Prostate gland (tissue), 2 donors: ENCODE measurements around the gene MCAM. TPM values are rescaled to one million over a fixed set of nuclear protein-coding genes. Genes with fewer than 3 reads are reported as not detected.

Experiments
- DNase-seq: peaks from one replicate; pipeline ENCODE4 v3.0.0-alpha.2; 2019; ENCODE audit warnings: low spot score
- H3K27ac ChIP-seq, 2 donors: fragments of 200-600 bp; sonication (generic); 2 replicates each; pipeline ENCODE4 v1.5.1; 2017 to 2019
- H3K27me3 ChIP-seq: fragments of 200-600 bp; sonication (generic); replicated peaks from 2 replicates; pipeline ENCODE4 v1.5.1; 2019; ENCODE audit not compliant: insufficient read depth
- H3K36me3 ChIP-seq, 2 donors: fragments of 200-600 bp; sonication (generic); 1 replicate in 1 of 2; 2 replicates in 1 of 2; pipeline versions ENCODE4 v1.5.1 to v1.8.1; 2017 to 2019
- H3K4me1 ChIP-seq: fragments of 200-600 bp; sonication (generic); replicated peaks from 2 replicates; pipeline ENCODE4 v1.5.1; 2019
- H3K4me3 ChIP-seq, 2 donors: fragments of 200-600 bp; sonication (generic); 2 replicates each; pipeline ENCODE4 v1.5.1; 2017 to 2019
- H3K9me3 ChIP-seq: fragments of 200-600 bp; sonication (generic); 2 replicates; pipeline ENCODE4 v1.5.1; 2017
- POLR2A ChIP-seq: fragments of 450-650 bp; IDR thresholded peaks from one replicate; pipeline ENCODE4 v1.6.1; 2016; ENCODE audit warnings: antibody characterized with exemption, mild to moderate bottlenecking
- POLR2AphosphoS5 ChIP-seq: sonication (generic); formaldehyde crosslinking; IDR thresholded peaks from one replicate; pipeline ENCODE4 v1.6.1; 2017; ENCODE audit warnings: antibody characterized with exemption
- WGBS: methylation state at CpG from one replicate; pipeline ENCODE4 v1.1.5; 2018; 5-methylcytosine and 5-hydroxymethylcytosine counted together
- intact Hi-C: fragments of 100-400 bp; cut with DNase I; formaldehyde crosslinking; loops from one replicate; pipeline ENCODE4 v1.14.2; 2022
- total RNA-seq, 2 donors: library from RNA; depleted of rRNA; stranded (reverse); fragments of >200 nt; gene quantifications; one replicate each; pipeline ENCODE4 v1.1.0, GENCODE V29; 2016
- TF ChIP-seq, protein P1 (sequence below), 4 experiments: fragments of 200-600 bp in 2 of 4; fragments of 450-650 bp in 2 of 4; sonication (generic) in 2 of 4; IDR thresholded peaks; 1 replicate in 3 of 4; 2 replicates in 1 of 4; pipeline ENCODE4 v1.5.1; 2016 to 2019; ENCODE audit warnings: antibody characterized with exemption in 4 of 4, mild to moderate bottlenecking in 2 of 4, moderate library complexity in 2 of 4

The MCAM gene
- total RNA-seq, 2 donors from 2014 or later, result 156 to 292 TPM

DNA sequence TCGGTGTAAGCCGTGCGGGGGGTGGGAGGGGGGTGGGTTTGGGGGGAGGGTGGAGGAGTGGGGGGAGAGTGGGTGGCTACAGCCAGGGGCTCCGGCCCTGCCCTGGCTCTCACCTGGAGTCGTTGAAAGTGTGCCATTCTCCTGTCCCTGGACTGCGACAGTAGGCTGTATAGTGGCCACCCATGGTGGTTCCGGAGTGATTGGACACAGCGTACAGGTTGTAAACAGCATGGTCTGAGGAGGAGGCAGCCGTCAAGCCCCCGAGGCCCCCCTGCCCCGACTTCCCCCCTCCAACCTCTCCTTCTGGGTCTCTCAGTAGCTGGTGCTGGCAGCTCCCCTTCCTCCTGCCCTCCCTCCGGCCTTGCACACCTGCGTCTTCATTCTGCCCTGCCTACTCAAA is 40.1 kb upstream of the MCAM start:
- Histone ChIP-seq H3K9me3 (no peaks in the 10 kb centered on the region), H3K4me1 (no peaks in the 10 kb centered on the region), H3K36me3 (no peaks in the 10 kb centered on the region), H3K27me3 (no peaks in the 10 kb centered on the region), H3K27ac (peak overlapping the region; percentile 33 to 54), H3K4me3 (peak overlapping the region; percentile 22 to 29)
- DNase-seq, result no peak
- intact Hi-C loops, result loop anchor here (2.0 to 10.0 kb wide), 3 partner anchors 18 to 368 kb away; partner anchors contain the start of gene NECTIN1
- WGBS, result 46% methylated on average over 12 of the region's 13 CpGs
- TF ChIP-seq POLR2AphosphoS5 (no peak), POLR2A (no peak)
- TF ChIP-seq, protein P1, sequence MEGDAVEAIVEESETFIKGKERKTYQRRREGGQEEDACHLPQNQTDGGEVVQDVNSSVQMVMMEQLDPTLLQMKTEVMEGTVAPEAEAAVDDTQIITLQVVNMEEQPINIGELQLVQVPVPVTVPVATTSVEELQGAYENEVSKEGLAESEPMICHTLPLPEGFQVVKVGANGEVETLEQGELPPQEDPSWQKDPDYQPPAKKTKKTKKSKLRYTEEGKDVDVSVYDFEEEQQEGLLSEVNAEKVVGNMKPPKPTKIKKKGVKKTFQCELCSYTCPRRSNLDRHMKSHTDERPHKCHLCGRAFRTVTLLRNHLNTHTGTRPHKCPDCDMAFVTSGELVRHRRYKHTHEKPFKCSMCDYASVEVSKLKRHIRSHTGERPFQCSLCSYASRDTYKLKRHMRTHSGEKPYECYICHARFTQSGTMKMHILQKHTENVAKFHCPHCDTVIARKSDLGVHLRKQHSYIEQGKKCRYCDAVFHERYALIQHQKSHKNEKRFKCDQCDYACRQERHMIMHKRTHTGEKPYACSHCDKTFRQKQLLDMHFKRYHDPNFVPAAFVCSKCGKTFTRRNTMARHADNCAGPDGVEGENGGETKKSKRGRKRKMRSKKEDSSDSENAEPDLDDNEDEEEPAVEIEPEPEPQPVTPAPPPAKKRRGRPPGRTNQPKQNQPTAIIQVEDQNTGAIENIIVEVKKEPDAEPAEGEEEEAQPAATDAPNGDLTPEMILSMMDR (IDR thresholded peaks at IDR 0.05), result no peak

DNA sequence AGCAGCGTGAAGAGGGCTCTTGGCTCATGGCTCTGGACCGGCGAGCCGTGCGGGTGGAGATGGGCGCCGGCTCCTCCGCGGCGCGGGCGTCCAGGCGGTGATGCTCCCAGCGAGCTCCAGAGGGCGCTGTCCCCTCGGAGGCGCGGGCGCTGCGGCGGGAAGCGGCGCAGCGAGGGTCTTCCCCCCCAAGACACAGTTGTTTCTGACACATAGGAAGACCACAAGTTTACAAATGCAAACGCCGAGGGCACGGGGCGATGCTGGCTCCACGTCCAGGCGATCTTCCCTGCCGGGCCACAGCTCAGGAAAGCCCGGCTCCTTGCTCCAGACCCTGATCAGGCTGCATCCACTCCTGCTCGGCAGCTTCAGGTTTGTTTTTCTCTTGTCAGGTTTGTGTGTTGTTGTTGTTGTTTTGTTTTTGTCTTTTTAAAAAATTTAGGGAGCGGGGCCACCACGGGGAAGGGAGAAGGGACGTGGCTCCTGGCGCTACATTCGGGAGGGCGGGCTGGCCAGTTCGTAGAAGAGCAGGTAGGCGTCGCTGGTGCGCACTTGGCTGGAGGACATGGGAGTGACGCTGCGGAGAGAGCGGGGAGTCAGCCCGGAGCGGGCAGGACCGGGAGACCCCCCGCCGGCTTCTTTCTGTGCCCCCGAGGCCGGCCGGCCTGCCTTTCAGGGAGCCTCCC is 39.6 kb upstream of the MCAM start:
- WGBS, result 22% methylated on average over 53 of the region's 54 CpGs
- peak; percentile 56 for DNase-seq
- H3K4me1 ChIP-seq, result no peaks in the 10 kb centered on the region
- H3K27ac ChIP-seq, result peak overlapping the region; percentile 33 to 54
- TF ChIP-seq, protein P1 (IDR thresholded peaks at IDR 0.05), result peak; percentile 62 to 82 (median 79)
- no peak for TF ChIP-seq POLR2A
- H3K9me3 ChIP-seq, result no peaks in the 10 kb centered on the region
- no peaks in the 10 kb centered on the region for H3K27me3 ChIP-seq
- no peaks in the 10 kb centered on the region for H3K36me3 ChIP-seq
- H3K4me3 ChIP-seq, result peak overlapping the region; percentile 22 to 29
- intact Hi-C loops, result loop anchor here (2.0 to 10.0 kb wide), 3 partner anchors 18 to 368 kb away; partner anchors contain the start of gene NECTIN1

DNA sequence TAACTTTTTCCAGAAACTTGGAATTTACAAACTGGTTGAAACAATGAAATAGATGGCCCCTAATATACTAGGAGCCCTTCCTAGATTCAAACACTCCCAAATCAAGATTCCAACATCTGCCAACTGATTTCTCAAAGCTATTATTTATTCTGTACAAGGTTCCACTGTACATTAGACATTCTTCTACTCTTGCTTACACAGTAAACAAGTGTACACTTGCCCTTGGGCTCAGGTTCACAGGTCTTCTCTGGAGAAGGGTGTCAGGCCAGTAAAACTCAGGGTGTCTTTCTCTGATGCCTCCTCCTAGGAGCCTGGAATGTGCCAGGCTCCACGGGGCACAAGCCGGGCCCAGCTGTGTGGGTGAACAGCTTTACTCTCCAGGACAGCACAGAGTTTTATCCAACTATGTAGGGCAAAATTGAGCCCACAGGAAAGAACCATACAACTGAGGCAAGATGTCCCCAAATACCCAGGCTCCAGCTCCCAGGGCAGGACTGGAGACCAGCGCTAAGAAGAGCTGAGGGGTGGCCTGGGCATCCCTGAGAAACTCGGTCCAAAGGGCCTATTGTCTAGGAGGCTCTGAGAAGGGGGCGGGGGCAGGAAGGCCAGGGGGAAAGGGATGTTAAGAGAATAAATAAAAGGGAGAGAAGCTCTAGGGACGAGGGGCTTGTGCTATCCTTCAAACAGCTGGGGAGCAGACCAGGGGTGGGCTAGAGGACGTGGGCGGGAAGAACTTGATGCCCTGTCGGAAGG is 38.3 kb upstream of the MCAM start:
- no peak for TF ChIP-seq POLR2AphosphoS5
- TF ChIP-seq, protein P1 (IDR thresholded peaks at IDR 0.05), result no peak
- TF ChIP-seq POLR2A, result no peak
- no peak for DNase-seq
- intact Hi-C loops, result loop anchor here (10.0 kb wide), 1 partner anchor 370 kb away; the partner anchor contains the start of gene NECTIN1
- Histone ChIP-seq H3K27me3 (no peaks in the 10 kb centered on the region), H3K9me3 (no peaks in the 10 kb centered on the region), H3K36me3 (no peaks in the 10 kb centered on the region), H3K4me1 (no peaks in the 10 kb centered on the region), H3K27ac (no peak overlapping the region), H3K4me3 (no peak overlapping the region)
- 62% methylated on average over 9 of the region's 9 CpGs for whole genome bisulfite sequencing

GRCh38 chr11:119352857-119353260 is 35.9 kb upstream of the MCAM start:
- Histone ChIP-seq H3K27me3 (no peaks in the 10 kb centered on the region), H3K4me1 (no peaks in the 10 kb centered on the region), H3K9me3 (no peaks in the 10 kb centered on the region), H3K4me3 (no peak overlapping the region), H3K36me3 (no peaks in the 10 kb centered on the region), H3K27ac (no peak overlapping the region)
- intact Hi-C loops, result loop anchor here (10.0 kb wide), 1 partner anchor 372 kb away; the partner anchor contains the start of gene NECTIN1
- WGBS, result 30% methylated on average over 4 of the region's 4 CpGs
- DNase-seq, result no peak
- TF ChIP-seq POLR2A (no peak), POLR2AphosphoS5 (no peak)
- TF ChIP-seq, protein P1 (IDR thresholded peaks at IDR 0.05), result no peak
